WTC11 (cell line): Measurements from ENCODE around the gene PAWR. TPM values are rescaled to one million over a fixed set of nuclear protein-coding genes. Genes with fewer than 3 reads are reported as not detected.
A peak's percentile ranks its signal among the peaks of the same experiment; 100 is the strongest.

ENCODE experiments used
- CREB1 ChIP-seq: sonication (generic); formaldehyde crosslinking; IDR thresholded peaks from 2 replicates; pipeline ENCODE4 v1.8.0; 2023; ENCODE audit warnings: mild to moderate bottlenecking, missing genetic modification reagents
- ESRRA ChIP-seq: sonication (generic); formaldehyde crosslinking; IDR thresholded peaks from 2 replicates; pipeline ENCODE4 v1.8.1; 2022; ENCODE audit warnings: mild to moderate bottlenecking, missing genetic modification reagents, borderline replicate concordance
- FOXP1 ChIP-seq: sonication (generic); formaldehyde crosslinking; IDR thresholded peaks from 2 replicates; pipeline ENCODE4 v1.8.0; 2022; ENCODE audit warnings: missing genetic modification reagents, mild to moderate bottlenecking, moderate library complexity, borderline replicate concordance
- GRHL2 ChIP-seq: fragments of 250-450 bp; sonication (Bioruptor Pico); IDR thresholded peaks from 2 replicates; pipeline ENCODE4 v1.8.0; 2022; ENCODE audit warnings: mild to moderate bottlenecking, moderate library complexity; ENCODE audit not compliant: insufficient replicate concordance, severe bottlenecking
- JAZF1 ChIP-seq: fragments of 250-450 bp; sonication (Bioruptor Pico); IDR thresholded peaks from 2 replicates; pipeline ENCODE4 v1.9.0; 2021; ENCODE audit warnings: moderate library complexity, mild to moderate bottlenecking, inconsistent platforms
- KAT7 ChIP-seq: sonication (generic); formaldehyde crosslinking; IDR thresholded peaks from 2 replicates; pipeline ENCODE4 v1.8.1; 2023; ENCODE audit warnings: missing genetic modification reagents, mild to moderate bottlenecking, borderline replicate concordance
- NFATC4 ChIP-seq: fragments of 250-450 bp; sonication (Bioruptor Pico); IDR thresholded peaks from 2 replicates; pipeline ENCODE4 v1.9.0; 2021; ENCODE audit warnings: mild to moderate bottlenecking
- RORB ChIP-seq: fragments of 250-450 bp; sonication (Bioruptor Pico); IDR thresholded peaks from 2 replicates; pipeline ENCODE4 v1.9.0; 2021; ENCODE audit warnings: mild to moderate bottlenecking
- TCF7 ChIP-seq: sonication (generic); formaldehyde crosslinking; IDR thresholded peaks from 2 replicates; pipeline ENCODE4 v1.8.0; 2022; ENCODE audit warnings: mild to moderate bottlenecking, low read depth, missing genetic modification reagents, moderate library complexity
- TEAD1 ChIP-seq: sonication (generic); formaldehyde crosslinking; IDR thresholded peaks from 2 replicates; pipeline ENCODE4 v1.8.0; 2022; ENCODE audit warnings: mild to moderate bottlenecking, missing genetic modification reagents
- TP53 ChIP-seq: sonication (generic); formaldehyde crosslinking; IDR thresholded peaks from 2 replicates; pipeline ENCODE4 v1.8.1; 2023; ENCODE audit warnings: mild to moderate bottlenecking, missing genetic modification reagents
- total RNA-seq: library from RNA; stranded (reverse); gene quantifications from 3 replicates; pipeline ENCODE4 v1.2.3, GENCODE V29; 2021
- TF ChIP-seq, protein P1 (sequence below): sonication (generic); formaldehyde crosslinking; IDR thresholded peaks from 2 replicates; pipeline ENCODE4 v1.8.0; 2022; ENCODE audit warnings: mild to moderate bottlenecking, missing genetic modification reagents
- TF ChIP-seq, protein P2 (sequence below): sonication (generic); formaldehyde crosslinking; IDR thresholded peaks from 2 replicates; pipeline ENCODE4 v1.8.1; 2023; ENCODE audit warnings: mild to moderate bottlenecking, moderate library complexity, missing genetic modification reagents
- TF ChIP-seq, protein P3 (sequence below): sonication (generic); formaldehyde crosslinking; IDR thresholded peaks from 2 replicates; pipeline ENCODE4 v1.8.1; 2023; ENCODE audit warnings: mild to moderate bottlenecking, missing genetic modification reagents, moderate library complexity
- TF ChIP-seq, protein P4 (sequence below): fragments of 250-450 bp; sonication (Bioruptor Pico); IDR thresholded peaks from 2 replicates; pipeline ENCODE4 v2.1.2; 2022; ENCODE audit warnings: mild to moderate bottlenecking, moderate library complexity
- TF ChIP-seq, protein P5 (sequence below): sonication (generic); formaldehyde crosslinking; IDR thresholded peaks from 2 replicates; pipeline ENCODE4 v1.8.0; 2023; ENCODE audit warnings: missing genetic modification reagents
- TF ChIP-seq, protein P6 (sequence below): sonication (generic); formaldehyde crosslinking; IDR thresholded peaks from 2 replicates; pipeline ENCODE4 v1.8.0; 2023; ENCODE audit warnings: missing genetic modification reagents, mild to moderate bottlenecking, borderline replicate concordance
- TF ChIP-seq, protein P7 (sequence below): sonication (generic); formaldehyde crosslinking; IDR thresholded peaks from 2 replicates; pipeline ENCODE4 v1.8.1; 2023; ENCODE audit warnings: mild to moderate bottlenecking, missing genetic modification reagents, borderline replicate concordance
- TF ChIP-seq, protein P8 (sequence below): sonication (generic); formaldehyde crosslinking; IDR thresholded peaks from 2 replicates; pipeline ENCODE4 v1.8.0; 2022; ENCODE audit warnings: missing genetic modification reagents

The PAWR gene
- total RNA-seq, 1 experiment from 2014 or later = 397 TPM

DNA sequence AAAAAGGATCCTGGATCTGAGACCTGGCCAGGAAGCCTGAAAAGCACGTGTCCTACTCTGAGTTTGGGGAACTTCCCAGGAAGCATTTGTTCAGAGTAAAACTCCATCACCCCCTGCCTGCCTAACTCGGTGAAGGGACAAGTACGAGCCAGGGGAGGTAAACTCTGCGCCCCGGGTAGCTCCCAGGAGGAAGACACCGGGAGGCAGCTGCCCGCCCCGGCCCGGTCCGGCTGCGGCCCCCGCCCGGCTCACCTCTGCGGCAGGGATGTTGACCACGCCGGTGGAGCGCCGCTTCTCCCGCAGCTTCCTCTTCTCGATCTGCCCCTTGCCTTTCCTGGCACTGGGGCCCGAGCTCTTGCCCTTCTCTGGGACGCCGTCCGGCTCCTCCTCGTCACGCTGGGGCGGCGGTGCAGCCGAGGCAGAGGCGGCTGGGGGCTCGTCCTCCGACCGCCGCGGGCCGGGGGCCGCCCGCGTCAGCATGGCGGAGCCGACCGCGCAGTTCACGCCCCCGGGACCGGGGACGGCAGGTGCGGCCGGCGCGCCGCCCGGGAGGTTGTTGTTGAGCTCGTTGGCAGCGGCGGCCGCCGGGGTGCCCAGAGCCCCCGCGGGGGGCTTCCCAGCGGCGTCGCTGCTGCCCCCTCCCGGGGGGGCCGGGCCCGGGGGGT lies 1.2 kb downstream of the PAWR start (continued):
- TF ChIP-seq, protein P1, sequence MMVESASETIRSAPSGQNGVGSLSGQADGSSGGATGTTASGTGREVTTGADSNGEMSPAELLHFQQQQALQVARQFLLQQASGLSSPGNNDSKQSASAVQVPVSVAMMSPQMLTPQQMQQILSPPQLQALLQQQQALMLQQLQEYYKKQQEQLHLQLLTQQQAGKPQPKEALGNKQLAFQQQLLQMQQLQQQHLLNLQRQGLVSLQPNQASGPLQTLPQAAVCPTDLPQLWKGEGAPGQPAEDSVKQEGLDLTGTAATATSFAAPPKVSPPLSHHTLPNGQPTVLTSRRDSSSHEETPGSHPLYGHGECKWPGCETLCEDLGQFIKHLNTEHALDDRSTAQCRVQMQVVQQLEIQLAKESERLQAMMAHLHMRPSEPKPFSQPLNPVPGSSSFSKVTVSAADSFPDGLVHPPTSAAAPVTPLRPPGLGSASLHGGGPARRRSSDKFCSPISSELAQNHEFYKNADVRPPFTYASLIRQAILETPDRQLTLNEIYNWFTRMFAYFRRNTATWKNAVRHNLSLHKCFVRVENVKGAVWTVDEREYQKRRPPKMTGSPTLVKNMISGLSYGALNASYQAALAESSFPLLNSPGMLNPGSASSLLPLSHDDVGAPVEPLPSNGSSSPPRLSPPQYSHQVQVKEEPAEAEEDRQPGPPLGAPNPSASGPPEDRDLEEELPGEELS = no peak
- TF ChIP-seq, protein P2, sequence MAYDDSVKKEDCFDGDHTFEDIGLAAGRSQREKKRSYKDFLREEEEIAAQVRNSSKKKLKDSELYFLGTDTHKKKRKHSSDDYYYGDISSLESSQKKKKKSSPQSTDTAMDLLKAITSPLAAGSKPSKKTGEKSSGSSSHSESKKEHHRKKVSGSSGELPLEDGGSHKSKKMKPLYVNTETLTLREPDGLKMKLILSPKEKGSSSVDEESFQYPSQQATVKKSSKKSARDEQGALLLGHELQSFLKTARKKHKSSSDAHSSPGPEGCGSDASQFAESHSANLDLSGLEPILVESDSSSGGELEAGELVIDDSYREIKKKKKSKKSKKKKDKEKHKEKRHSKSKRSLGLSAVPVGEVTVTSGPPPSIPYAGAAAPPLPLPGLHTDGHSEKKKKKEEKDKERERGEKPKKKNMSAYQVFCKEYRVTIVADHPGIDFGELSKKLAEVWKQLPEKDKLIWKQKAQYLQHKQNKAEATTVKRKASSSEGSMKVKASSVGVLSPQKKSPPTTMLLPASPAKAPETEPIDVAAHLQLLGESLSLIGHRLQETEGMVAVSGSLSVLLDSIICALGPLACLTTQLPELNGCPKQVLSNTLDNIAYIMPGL (CRISPR knock-in tag) = peak; percentile 59
- peak; percentile 23 for TF ChIP-seq KAT7 (CRISPR knock-in tag)
- no peak for TF ChIP-seq FOXP1 (CRISPR knock-in tag)
- TF ChIP-seq, protein P3, sequence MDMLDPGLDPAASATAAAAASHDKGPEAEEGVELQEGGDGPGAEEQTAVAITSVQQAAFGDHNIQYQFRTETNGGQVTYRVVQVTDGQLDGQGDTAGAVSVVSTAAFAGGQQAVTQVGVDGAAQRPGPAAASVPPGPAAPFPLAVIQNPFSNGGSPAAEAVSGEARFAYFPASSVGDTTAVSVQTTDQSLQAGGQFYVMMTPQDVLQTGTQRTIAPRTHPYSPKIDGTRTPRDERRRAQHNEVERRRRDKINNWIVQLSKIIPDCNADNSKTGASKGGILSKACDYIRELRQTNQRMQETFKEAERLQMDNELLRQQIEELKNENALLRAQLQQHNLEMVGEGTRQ = peak; percentile 56
- TF ChIP-seq, protein P4, sequence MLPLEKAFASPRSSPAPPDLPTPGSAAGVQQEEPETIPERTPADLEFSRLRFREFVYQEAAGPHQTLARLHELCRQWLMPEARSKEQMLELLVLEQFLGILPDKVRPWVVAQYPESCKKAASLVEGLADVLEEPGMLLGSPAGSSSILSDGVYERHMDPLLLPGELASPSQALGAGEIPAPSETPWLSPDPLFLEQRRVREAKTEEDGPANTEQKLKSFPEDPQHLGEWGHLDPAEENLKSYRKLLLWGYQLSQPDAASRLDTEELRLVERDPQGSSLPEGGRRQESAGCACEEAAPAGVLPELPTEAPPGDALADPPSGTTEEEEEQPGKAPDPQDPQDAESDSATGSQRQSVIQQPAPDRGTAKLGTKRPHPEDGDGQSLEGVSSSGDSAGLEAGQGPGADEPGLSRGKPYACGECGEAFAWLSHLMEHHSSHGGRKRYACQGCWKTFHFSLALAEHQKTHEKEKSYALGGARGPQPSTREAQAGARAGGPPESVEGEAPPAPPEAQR (CRISPR knock-in tag) = no peak
- TF ChIP-seq TCF7 (CRISPR knock-in tag) = no peak
- TF ChIP-seq, protein P5, sequence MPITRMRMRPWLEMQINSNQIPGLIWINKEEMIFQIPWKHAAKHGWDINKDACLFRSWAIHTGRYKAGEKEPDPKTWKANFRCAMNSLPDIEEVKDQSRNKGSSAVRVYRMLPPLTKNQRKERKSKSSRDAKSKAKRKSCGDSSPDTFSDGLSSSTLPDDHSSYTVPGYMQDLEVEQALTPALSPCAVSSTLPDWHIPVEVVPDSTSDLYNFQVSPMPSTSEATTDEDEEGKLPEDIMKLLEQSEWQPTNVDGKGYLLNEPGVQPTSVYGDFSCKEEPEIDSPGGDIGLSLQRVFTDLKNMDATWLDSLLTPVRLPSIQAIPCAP (CRISPR knock-in tag) = no peak
- no peak for TF ChIP-seq NFATC4 (CRISPR knock-in tag)
- peak; percentile 54; the same call in 1 of the 2 replicates for TF ChIP-seq TEAD1 (CRISPR knock-in tag)
- TF ChIP-seq, protein P6, sequence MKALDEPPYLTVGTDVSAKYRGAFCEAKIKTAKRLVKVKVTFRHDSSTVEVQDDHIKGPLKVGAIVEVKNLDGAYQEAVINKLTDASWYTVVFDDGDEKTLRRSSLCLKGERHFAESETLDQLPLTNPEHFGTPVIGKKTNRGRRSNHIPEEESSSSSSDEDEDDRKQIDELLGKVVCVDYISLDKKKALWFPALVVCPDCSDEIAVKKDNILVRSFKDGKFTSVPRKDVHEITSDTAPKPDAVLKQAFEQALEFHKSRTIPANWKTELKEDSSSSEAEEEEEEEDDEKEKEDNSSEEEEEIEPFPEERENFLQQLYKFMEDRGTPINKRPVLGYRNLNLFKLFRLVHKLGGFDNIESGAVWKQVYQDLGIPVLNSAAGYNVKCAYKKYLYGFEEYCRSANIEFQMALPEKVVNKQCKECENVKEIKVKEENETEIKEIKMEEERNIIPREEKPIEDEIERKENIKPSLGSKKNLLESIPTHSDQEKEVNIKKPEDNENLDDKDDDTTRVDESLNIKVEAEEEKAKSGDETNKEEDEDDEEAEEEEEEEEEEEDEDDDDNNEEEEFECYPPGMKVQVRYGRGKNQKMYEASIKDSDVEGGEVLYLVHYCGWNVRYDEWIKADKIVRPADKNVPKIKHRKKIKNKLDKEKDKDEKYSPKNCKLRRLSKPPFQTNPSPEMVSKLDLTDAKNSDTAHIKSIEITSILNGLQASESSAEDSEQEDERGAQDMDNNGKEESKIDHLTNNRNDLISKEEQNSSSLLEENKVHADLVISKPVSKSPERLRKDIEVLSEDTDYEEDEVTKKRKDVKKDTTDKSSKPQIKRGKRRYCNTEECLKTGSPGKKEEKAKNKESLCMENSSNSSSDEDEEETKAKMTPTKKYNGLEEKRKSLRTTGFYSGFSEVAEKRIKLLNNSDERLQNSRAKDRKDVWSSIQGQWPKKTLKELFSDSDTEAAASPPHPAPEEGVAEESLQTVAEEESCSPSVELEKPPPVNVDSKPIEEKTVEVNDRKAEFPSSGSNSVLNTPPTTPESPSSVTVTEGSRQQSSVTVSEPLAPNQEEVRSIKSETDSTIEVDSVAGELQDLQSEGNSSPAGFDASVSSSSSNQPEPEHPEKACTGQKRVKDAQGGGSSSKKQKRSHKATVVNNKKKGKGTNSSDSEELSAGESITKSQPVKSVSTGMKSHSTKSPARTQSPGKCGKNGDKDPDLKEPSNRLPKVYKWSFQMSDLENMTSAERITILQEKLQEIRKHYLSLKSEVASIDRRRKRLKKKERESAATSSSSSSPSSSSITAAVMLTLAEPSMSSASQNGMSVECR (CRISPR knock-in tag) = peak; percentile 72; the same call in 1 of the 2 replicates
- TF ChIP-seq ESRRA (CRISPR knock-in tag) = no peak
- TF ChIP-seq CREB1 (CRISPR knock-in tag) = no peak
- TF ChIP-seq, protein P7, sequence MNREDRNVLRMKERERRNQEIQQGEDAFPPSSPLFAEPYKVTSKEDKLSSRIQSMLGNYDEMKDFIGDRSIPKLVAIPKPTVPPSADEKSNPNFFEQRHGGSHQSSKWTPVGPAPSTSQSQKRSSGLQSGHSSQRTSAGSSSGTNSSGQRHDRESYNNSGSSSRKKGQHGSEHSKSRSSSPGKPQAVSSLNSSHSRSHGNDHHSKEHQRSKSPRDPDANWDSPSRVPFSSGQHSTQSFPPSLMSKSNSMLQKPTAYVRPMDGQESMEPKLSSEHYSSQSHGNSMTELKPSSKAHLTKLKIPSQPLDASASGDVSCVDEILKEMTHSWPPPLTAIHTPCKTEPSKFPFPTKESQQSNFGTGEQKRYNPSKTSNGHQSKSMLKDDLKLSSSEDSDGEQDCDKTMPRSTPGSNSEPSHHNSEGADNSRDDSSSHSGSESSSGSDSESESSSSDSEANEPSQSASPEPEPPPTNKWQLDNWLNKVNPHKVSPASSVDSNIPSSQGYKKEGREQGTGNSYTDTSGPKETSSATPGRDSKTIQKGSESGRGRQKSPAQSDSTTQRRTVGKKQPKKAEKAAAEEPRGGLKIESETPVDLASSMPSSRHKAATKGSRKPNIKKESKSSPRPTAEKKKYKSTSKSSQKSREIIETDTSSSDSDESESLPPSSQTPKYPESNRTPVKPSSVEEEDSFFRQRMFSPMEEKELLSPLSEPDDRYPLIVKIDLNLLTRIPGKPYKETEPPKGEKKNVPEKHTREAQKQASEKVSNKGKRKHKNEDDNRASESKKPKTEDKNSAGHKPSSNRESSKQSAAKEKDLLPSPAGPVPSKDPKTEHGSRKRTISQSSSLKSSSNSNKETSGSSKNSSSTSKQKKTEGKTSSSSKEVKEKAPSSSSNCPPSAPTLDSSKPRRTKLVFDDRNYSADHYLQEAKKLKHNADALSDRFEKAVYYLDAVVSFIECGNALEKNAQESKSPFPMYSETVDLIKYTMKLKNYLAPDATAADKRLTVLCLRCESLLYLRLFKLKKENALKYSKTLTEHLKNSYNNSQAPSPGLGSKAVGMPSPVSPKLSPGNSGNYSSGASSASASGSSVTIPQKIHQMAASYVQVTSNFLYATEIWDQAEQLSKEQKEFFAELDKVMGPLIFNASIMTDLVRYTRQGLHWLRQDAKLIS (CRISPR knock-in tag) = no peak
- TF ChIP-seq, protein P8, sequence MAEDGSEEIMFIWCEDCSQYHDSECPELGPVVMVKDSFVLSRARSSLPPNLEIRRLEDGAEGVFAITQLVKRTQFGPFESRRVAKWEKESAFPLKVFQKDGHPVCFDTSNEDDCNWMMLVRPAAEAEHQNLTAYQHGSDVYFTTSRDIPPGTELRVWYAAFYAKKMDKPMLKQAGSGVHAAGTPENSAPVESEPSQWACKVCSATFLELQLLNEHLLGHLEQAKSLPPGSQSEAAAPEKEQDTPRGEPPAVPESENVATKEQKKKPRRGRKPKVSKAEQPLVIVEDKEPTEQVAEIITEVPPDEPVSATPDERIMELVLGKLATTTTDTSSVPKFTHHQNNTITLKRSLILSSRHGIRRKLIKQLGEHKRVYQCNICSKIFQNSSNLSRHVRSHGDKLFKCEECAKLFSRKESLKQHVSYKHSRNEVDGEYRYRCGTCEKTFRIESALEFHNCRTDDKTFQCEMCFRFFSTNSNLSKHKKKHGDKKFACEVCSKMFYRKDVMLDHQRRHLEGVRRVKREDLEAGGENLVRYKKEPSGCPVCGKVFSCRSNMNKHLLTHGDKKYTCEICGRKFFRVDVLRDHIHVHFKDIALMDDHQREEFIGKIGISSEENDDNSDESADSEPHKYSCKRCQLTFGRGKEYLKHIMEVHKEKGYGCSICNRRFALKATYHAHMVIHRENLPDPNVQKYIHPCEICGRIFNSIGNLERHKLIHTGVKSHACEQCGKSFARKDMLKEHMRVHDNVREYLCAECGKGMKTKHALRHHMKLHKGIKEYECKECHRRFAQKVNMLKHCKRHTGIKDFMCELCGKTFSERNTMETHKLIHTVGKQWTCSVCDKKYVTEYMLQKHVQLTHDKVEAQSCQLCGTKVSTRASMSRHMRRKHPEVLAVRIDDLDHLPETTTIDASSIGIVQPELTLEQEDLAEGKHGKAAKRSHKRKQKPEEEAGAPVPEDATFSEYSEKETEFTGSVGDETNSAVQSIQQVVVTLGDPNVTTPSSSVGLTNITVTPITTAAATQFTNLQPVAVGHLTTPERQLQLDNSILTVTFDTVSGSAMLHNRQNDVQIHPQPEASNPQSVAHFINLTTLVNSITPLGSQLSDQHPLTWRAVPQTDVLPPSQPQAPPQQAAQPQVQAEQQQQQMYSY (CRISPR knock-in tag) = no peak
- no peak for TF ChIP-seq GRHL2 (CRISPR knock-in tag)
- TF ChIP-seq TP53 (CRISPR knock-in tag) = no peak
- no peak for TF ChIP-seq RORB (CRISPR knock-in tag)
- no peak for TF ChIP-seq JAZF1 (CRISPR knock-in tag)
